Activated CD4-positive, alpha-beta memory T cell treated with anti-CD3 and anti-CD28 coated beads for 36 hours (primary cell): ENCODE measurements around the gene CNTN6. TPM values are rescaled to one million over a fixed set of nuclear protein-coding genes. Genes with fewer than 3 reads are reported as not detected.

Experiments used
- CTCF ChIA-PET: fragments of 350-600 bp; sonication (Branson Sonifier 250); formaldehyde crosslinking; loops from one replicate; lab custom pipeline; 2021; ENCODE audit warnings: antibody characterized with exemption, inconsistent platforms; lab: Charles Lee
- POLR2A ChIA-PET: fragments of 350-600 bp; sonication (Branson Sonifier 250); formaldehyde crosslinking; loops from one replicate; lab custom pipeline; 2021; ENCODE audit warnings: antibody characterized with exemption; lab: Charles Lee
- DNase-seq: peaks from one replicate; pipeline ENCODE4 v3.0.0-alpha.2; 2020
- H3K27ac Mint-ChIP-seq: one replicate; pipeline ENCODE4 v1.8.0; 2021; ENCODE audit warnings: mixed read lengths
- H3K27me3 Mint-ChIP-seq: one replicate; pipeline ENCODE4 v1.8.0; 2021; ENCODE audit warnings: mixed read lengths
- H3K36me3 Mint-ChIP-seq: one replicate; pipeline ENCODE4 v1.8.0; 2021; ENCODE audit warnings: mixed read lengths
- H3K4me1 Mint-ChIP-seq: one replicate; pipeline ENCODE4 v1.8.0; 2021; ENCODE audit warnings: low read depth, mixed read lengths
- H3K4me3 Mint-ChIP-seq: one replicate; pipeline ENCODE4 v1.8.0; 2021; ENCODE audit warnings: mild to moderate bottlenecking, mixed read lengths
- H3K9me3 Mint-ChIP-seq: one replicate; pipeline ENCODE4 v1.8.0; 2021; ENCODE audit warnings: mixed read lengths
- intact Hi-C: fragments of 100-400 bp; cut with micrococcal nuclease; formaldehyde crosslinking; loops from one replicate; pipeline ENCODE4 v1.15.1; 2023
- total RNA-seq, 2 experiments: library from RNA; stranded (reverse); gene quantifications; one replicate each; pipeline ENCODE4 v1.2.3, GENCODE V29; 2021

Gene CNTN6
- total RNA-seq, 2 experiments from 2014 or later: not detected

DNA sequence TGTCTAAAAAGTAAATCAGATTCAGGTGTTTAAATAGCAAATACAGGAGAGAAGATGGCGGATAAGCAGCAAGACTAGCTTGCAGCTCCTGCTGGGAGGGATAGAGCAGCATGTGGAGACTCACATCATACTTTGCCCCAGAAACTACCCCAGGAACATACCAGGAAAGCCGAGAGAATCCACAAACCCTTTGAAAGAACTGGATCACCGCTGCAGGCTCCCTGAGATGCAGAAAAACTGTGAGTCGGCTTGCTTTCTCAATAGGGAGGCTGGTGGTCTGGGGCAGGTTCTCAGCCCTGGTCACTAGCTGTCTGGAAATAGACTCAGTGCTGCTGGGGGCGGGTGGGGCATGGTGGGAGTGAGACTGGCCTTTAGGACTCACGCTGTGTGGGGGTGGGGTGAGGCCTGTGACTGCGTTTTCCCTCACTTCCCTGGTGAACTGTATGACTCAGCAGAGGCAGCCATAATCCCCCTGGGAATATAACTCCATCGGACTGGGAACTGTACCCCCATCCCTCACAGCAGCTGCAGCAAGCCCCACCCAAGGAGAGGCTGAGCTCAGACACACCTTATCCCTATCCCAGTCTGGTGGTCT lies 142.8 kb downstream of the CNTN6 start:
- Mint-ChIP-seq H3K9me3 (peaks cover 1% of the 10 kb centered on the region), H3K27me3 (no peaks in the 10 kb centered on the region), H3K27ac (no peak overlapping the region), H3K36me3 (no peaks in the 10 kb centered on the region), H3K4me1 (no peaks in the 10 kb centered on the region), H3K4me3 (no peak overlapping the region)
- DNase-seq: no peak
- ChIA-PET CTCF (no interaction called here), POLR2A (no interaction called here)
- intact Hi-C loops: no loop called here

DNA sequence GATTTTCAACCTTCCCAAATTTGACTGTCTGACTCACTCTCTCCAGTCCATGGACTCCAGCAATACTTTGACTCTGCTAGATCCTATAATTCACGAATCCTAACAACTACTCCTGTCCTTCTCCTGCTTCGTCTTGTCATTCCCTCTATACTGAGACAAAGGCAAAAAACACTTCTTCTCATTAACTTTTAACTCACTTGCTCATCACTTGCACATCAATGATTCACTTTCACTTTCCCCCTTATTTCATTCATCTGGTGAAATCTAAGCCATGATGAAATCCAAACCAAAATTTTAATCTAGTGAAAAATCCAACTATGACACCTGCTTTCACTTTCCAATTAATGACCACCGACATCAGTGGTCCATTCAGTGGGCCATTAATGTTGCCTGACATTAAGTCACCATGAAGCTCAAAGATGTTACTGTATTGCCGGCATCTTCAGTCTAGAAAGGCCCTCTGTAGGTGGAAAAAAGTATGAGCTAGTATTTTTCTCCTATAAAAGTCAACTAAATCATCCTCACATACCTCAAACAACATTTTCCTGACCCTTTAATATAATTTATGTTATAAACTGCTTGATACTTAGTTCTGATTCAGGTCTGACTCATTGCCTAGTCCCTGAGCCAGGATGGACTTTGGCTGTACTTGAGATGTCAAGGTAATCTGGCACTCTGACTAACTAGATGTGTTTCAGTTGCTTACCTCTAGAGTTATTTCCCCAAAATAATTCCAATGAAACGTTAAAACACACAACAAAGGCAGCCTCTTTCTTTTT lies 158.6 kb downstream of the CNTN6 start:
- Mint-ChIP-seq H3K9me3 (peaks cover 16% of the 10 kb centered on the region), H3K36me3 (no peaks in the 10 kb centered on the region), H3K4me1 (no peaks in the 10 kb centered on the region), H3K27me3 (no peaks in the 10 kb centered on the region), H3K27ac (no peak overlapping the region), H3K4me3 (no peak overlapping the region)
- POLR2A ChIA-PET: no interaction called here
- intact Hi-C loops: no loop called here
- CTCF ChIA-PET: interaction anchor here (1.0 kb wide), 1 partner anchor 15 kb away, joined by 3 read pairs; no protein-coding TSS in a partner anchor
- DNase-seq: no peak

DNA sequence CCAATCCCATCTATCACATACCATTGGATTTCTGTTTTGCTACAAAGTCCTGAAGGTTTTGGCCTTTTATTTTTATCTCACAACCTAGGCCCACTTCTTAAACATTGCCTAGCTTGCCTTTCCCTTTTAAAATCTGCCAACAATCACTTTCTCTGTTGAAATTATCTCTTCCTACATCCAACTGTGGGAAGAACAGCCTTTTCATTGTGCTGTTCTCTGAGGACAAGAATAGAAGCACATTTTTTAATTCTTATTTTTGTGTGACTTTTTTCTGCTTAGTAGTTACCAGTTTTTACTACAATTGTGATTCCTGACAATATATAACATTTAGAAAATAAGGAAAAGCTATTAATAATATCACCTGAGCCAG lies 159.2 kb downstream of the CNTN6 start:
- intact Hi-C loops: no loop called here
- peaks cover 16% of the 10 kb centered on the region for H3K9me3 Mint-ChIP-seq
- ChIA-PET CTCF (interaction anchor here (1.0 kb wide), 1 partner anchor 15 kb away, joined by 3 read pairs; no protein-coding TSS in a partner anchor), POLR2A (no interaction called here)
- H3K4me3 Mint-ChIP-seq: no peak overlapping the region
- H3K4me1 Mint-ChIP-seq: no peaks in the 10 kb centered on the region
- no peaks in the 10 kb centered on the region for H3K27me3 Mint-ChIP-seq
- H3K36me3 Mint-ChIP-seq: no peaks in the 10 kb centered on the region
- DNase-seq: no peak
- no peak overlapping the region for H3K27ac Mint-ChIP-seq

DNA sequence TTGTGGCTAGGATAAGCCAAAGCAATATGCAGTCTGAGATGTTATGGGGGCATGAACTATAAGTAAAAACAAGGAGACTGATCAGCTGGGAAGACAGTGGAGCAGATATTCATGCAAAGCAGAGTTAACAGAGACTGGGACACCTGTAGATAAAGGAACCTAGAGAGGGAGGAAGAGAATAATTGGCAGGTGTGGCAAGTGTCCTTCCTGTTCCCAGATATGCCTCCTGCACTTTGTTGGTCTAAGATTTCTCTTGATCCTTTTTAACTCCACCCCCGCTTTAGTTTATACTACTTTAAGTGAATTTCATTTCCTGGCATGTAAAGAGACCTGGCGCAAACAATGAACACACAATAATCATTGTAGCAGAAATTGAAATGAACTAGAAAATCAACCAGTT lies 169.4 kb downstream of the CNTN6 start:
- peaks cover 8% of the 10 kb centered on the region for H3K9me3 Mint-ChIP-seq
- CTCF ChIA-PET: no interaction called here
- no peak for DNase-seq
- intact Hi-C loops: no loop called here
- H3K27ac Mint-ChIP-seq: no peak overlapping the region
- POLR2A ChIA-PET: no interaction called here
- no peaks in the 10 kb centered on the region for H3K27me3 Mint-ChIP-seq
- H3K4me1 Mint-ChIP-seq: no peaks in the 10 kb centered on the region
- H3K36me3 Mint-ChIP-seq: no peaks in the 10 kb centered on the region
- no peak overlapping the region for H3K4me3 Mint-ChIP-seq

DNA sequence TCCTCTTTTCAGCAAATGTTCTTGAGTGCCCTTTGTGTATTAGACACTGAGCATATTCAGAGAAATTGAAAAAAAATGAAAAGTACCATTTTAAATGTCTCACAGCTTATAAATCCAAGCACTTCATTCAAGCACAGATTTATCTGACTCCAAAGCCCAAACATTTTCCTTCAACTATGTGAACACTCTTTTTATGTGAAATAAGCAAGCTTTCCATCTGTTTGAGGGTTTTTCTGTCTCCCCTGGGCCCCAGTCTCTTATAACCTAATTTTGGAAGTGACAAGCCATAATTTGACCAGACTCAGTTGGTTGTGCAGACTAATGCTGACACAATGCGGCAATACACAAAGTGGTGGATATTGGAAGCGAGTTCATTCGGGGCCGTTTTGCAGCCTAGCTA lies 170.3 kb downstream of the CNTN6 start:
- intact Hi-C loops: no loop called here

DNA sequence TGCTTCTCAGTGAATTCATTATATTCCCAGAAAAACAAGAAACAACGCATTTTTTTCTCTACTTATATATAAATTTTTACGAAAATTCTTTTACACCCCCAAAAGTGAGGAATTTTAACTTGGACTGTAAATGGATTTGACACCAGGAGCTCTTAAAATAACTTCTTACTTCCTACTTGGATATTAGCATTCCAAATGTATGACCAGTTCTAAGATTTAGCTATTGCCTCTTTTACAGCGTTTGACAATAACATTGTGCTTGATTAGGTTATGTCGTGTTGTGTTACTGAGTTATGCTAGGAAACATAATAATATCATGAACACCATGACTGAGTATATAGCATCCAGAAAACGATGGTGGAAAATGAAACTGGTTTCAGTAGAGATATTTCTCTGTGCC lies 177.0 kb downstream of the CNTN6 start:
- intact Hi-C loops: no loop called here
- peaks cover 3% of the 10 kb centered on the region for H3K9me3 Mint-ChIP-seq
- no peaks in the 10 kb centered on the region for H3K36me3 Mint-ChIP-seq
- H3K4me1 Mint-ChIP-seq: no peaks in the 10 kb centered on the region
- no peak overlapping the region for H3K4me3 Mint-ChIP-seq
- POLR2A ChIA-PET: no interaction called here
- no peak overlapping the region for H3K27ac Mint-ChIP-seq
- no peaks in the 10 kb centered on the region for H3K27me3 Mint-ChIP-seq
- CTCF ChIA-PET: no interaction called here
- no peak for DNase-seq

More for the DNA sequence above, 170.3 kb downstream of the CNTN6 start:
- Mint-ChIP-seq H3K4me1 (no peaks in the 10 kb centered on the region), H3K9me3 (peaks cover 8% of the 10 kb centered on the region), H3K27me3 (no peaks in the 10 kb centered on the region), H3K36me3 (no peaks in the 10 kb centered on the region), H3K4me3 (no peak overlapping the region), H3K27ac (no peak overlapping the region)
- DNase-seq: no peak
- ChIA-PET POLR2A (no interaction called here), CTCF (no interaction called here)

DNA sequence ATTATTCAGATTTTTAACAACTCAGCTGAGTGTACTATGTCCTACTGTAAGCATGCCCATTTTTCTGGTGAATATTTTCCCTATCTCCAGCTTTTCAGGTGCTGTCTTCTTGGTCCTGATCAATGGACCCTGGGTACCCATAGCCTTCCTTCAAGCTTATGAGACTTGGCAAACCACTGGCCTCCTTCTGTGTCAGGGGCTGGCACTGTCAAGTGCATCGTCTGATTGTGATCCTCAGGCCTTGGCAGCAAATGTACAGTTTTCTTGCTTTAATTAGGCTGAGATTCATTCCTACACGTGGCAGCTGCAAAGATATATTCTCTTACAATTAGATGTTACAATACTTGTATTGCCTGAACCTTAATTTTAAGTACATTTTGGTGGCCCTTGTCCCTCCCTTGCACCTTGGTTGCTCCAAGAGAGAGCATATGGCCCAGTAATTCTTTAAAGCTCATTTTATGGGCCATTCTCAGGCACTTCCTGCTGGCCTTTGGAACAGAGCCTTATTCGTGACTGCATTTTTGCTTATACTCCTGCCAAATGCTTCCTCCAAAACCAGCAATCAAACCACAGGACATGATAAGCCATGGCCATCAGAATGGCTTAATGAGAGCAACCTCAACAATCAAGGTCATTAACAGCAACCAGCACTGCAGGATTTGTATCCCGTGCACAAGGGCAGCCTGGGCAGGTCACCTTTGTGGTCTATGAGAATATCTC lies 179.9 kb downstream of the CNTN6 start:
- intact Hi-C loops: no loop called here
- Mint-ChIP-seq H3K27ac (no peak overlapping the region), H3K4me1 (no peaks in the 10 kb centered on the region), H3K9me3 (peaks cover 3% of the 10 kb centered on the region), H3K36me3 (no peaks in the 10 kb centered on the region), H3K27me3 (no peaks in the 10 kb centered on the region), H3K4me3 (no peak overlapping the region)
- DNase-seq: no peak
- CTCF ChIA-PET: no interaction called here
- POLR2A ChIA-PET: no interaction called here

DNA sequence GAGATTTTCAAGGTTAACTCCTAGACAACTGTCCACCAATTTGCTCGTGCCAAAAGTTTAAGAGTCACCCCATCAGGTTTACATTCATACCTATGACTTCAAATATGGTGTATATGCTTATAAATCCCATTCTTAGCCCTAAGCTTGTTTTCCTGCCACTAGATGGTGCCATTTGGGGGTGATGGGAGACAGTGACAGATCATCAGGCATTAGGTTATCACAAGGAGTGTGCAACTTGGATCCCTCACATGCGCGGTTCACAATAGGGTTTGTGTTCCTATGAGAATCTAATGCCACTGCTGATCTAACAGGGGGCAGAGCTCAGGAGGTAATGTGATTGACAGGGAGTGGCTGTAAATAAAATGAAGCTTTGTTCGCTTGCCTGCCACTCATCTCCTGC lies 182.7 kb downstream of the CNTN6 start:
- ChIA-PET CTCF (no interaction called here), POLR2A (no interaction called here)
- Mint-ChIP-seq H3K27me3 (no peaks in the 10 kb centered on the region), H3K9me3 (peaks cover 3% of the 10 kb centered on the region), H3K36me3 (no peaks in the 10 kb centered on the region), H3K27ac (no peak overlapping the region), H3K4me3 (no peak overlapping the region), H3K4me1 (no peaks in the 10 kb centered on the region)
- no peak for DNase-seq
- intact Hi-C loops: no loop called here

DNA sequence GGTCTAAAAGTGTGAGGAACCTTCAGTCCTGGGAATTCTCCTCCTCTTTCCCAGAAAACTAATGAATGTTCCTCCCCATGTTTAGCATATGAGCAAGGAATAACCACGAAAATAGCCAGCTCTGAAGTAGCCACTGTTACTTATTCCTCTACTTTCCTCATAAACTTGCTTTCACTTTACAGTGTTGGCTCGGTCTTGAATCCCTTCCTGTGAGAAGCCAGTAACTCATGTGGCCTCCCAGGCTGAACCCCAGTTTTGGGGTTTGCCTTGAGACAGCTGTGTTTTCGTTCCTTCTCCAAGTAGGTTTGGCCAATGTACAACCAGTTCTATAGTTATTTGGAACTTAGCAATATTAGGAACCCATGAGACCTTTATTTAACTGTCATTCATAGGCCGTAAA lies 195.0 kb downstream of the CNTN6 start:
- Mint-ChIP-seq H3K27me3 (no peaks in the 10 kb centered on the region), H3K9me3 (peaks cover 4% of the 10 kb centered on the region), H3K4me3 (no peak overlapping the region), H3K27ac (no peak overlapping the region), H3K36me3 (no peaks in the 10 kb centered on the region), H3K4me1 (no peaks in the 10 kb centered on the region)
- POLR2A ChIA-PET: no interaction called here
- CTCF ChIA-PET: no interaction called here
- intact Hi-C loops: no loop called here
- no peak for DNase-seq

DNA sequence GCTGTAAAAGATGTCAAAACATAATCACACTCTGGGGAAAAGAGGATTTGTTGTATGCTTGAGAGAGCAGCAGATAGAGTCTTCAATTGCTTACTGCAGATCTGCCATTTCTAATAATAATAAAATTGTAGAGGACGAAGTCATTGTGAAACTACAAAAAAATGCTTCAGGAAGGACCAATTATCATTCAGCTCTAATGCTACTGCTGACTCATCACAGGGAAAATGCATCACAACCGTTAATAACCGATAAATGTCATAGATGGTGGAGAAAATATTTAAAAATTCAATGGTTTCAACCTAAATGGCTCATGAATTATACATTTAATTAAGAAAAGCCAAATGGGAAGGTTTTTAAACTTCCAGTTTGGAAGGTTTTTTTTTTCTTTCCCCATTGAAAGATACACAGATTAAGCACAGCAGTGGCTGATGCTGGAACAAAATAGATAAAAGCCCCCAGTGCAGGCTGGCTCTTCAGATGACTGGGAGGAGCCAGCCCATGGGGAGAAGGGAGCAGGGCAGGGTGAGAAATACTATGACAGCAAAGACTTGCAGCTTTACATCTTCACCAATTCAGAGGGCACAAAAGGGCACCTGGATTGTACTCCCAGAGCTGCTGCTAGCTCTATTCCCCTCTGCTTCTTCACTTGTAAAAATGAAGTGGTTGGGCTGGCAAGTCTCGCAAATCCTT lies 196.1 kb downstream of the CNTN6 start:
- no peaks in the 10 kb centered on the region for H3K36me3 Mint-ChIP-seq
- POLR2A ChIA-PET: no interaction called here
- H3K4me3 Mint-ChIP-seq: no peak overlapping the region
- no peaks in the 10 kb centered on the region for H3K4me1 Mint-ChIP-seq
- peaks cover 4% of the 10 kb centered on the region for H3K9me3 Mint-ChIP-seq
- no peak for DNase-seq
- CTCF ChIA-PET: no interaction called here
- H3K27ac Mint-ChIP-seq: no peak overlapping the region
- H3K27me3 Mint-ChIP-seq: no peaks in the 10 kb centered on the region
- intact Hi-C loops: no loop called here

DNA sequence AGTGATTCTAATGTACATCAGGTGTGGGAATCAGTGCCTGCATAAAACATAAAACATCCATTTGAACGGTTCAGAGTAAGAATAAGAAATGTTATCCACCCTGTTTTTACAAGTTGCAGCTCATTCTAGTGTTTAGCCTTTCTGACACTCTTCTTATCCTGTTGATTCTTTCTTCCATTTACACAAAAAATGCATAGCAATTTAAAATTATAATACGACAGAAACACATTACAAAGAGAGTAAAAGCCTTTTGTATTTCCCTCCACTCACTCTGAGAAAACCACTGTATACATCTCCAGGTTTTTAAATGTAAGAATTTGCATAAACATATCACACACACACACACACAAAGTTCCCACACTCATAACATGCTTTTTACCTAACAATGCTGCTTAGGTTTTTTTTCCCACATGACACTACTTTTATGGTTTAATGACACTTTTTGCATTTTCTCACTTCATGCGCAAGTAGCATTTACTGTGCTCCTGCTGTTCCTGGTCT lies 199.8 kb downstream of the CNTN6 start:
- H3K27ac Mint-ChIP-seq: no peak overlapping the region
- CTCF ChIA-PET: interaction anchor here (0.6 kb wide), 1 partner anchor 526 kb away, joined by 3 read pairs; no protein-coding TSS in a partner anchor
- intact Hi-C loops: no loop called here

DNA sequence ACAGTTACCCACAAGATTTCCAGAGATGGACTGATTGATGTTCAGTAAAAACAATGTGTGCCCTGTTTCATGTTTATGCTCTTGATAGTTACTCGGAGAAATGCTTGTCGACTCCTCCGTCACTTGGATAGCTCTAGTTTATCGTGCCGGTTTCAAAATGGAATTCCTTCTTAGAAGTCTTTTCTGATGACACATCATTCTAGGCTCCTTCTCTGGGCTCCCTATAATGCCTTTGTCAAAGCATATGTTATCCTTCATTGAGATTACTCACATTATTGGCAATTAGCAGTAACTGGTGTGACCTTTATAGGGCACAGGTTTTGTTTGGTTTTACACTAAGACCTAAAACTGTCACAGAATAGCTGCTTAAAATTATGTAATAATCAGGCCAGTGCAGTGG lies 201.8 kb downstream of the CNTN6 start:
- Mint-ChIP-seq H3K4me3 (no peak overlapping the region), H3K27me3 (no peaks in the 10 kb centered on the region), H3K4me1 (no peaks in the 10 kb centered on the region), H3K9me3 (peaks cover 4% of the 10 kb centered on the region), H3K27ac (no peak overlapping the region), H3K36me3 (no peaks in the 10 kb centered on the region)
- ChIA-PET POLR2A (no interaction called here), CTCF (no interaction called here)
- intact Hi-C loops: no loop called here
- DNase-seq: no peak

More for the DNA sequence above, 199.8 kb downstream of the CNTN6 start:
- H3K9me3 Mint-ChIP-seq: peaks cover 4% of the 10 kb centered on the region
- no peak overlapping the region for H3K4me3 Mint-ChIP-seq
- H3K4me1 Mint-ChIP-seq: no peaks in the 10 kb centered on the region
- DNase-seq: no peak
- H3K27me3 Mint-ChIP-seq: no peaks in the 10 kb centered on the region
- POLR2A ChIA-PET: no interaction called here
- H3K36me3 Mint-ChIP-seq: no peaks in the 10 kb centered on the region
